ENCODE data around the gene CENPX.
A peak's percentile ranks its signal among the peaks of the same experiment; 100 is the strongest.

Gene CENPX

DNA sequence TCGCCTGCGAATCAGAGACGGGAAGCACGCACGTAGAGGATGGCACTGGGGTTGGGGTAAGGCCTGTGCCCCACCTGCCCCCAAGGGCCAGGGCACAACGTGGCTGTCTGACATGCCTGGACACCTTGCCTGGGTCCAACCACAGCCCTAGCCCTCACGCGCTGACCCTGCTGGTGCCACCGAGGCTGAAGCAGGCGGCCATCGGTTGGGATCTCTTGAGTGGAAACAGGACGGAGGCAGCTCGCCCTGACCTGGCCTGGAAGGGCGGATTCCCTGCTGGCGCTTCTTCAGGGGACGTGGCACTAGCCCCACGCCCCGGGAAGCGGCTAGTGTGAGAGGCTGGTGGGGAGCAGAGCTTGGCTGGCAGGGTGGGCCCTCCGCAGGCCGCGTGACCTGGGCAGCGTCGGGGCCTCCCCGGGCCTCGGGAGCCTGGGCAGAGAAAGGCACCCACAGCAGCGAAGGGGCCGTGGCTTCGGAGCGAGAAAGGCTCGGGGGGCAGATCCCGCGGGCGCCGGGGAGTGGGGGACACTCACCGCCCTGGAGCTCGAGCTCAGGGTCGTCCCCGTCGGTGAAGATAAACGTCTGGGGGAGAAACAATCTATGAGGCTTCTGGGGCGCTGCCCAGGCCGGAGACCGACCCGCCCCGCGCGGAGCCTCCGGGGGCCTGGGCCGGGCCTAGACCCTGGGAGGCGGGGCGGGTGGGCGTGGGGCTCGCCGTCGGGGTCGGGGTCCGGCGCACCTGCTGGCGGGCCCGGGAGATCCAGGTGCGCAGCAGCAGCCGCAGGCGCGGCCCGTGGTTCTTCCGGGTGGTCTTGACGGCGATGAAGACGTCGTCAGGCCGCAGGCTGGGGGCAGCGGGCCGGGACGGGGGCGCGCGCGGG, 28.3 kb upstream of the CENPX start:
- H4K20me1 ChIP-seq (ENCODE audit: insufficient read depth, low read length): peaks cover 7% of the 10 kb centered on the region; the same call in 1 of the 2 replicates
- H3K79me2 ChIP-seq (ENCODE audit: low read length): peaks cover 18% of the 10 kb centered on the region
- H3K27me3 ChIP-seq (ENCODE audit: low read depth, low read length): no peaks in the 10 kb centered on the region
- H3K9ac ChIP-seq (ENCODE audit: low read length): peak overlapping the region; percentile 50; the same call in 1 of the 2 replicates
- H2AFZ ChIP-seq (ENCODE audit: low read depth, low read length): no peak overlapping the region
- no peak overlapping the region for H3K27ac ChIP-seq (ENCODE audit: low read length)
- H3K36me3 ChIP-seq (replicated peaks; ENCODE audit: low read depth, low read length): peaks cover 5% of the 10 kb centered on the region
- no peaks in the 10 kb centered on the region for H3K9me3 ChIP-seq (ENCODE audit: insufficient read depth, low read length)
- H3K4me2 ChIP-seq (ENCODE audit: low read length): peak overlapping the region; percentile 88
- TF ChIP-seq EZH2phosphoT487 (IDR thresholded peaks at IDR 0.05; ENCODE audit: low read depth): no peak
- TF ChIP-seq, protein P1, sequence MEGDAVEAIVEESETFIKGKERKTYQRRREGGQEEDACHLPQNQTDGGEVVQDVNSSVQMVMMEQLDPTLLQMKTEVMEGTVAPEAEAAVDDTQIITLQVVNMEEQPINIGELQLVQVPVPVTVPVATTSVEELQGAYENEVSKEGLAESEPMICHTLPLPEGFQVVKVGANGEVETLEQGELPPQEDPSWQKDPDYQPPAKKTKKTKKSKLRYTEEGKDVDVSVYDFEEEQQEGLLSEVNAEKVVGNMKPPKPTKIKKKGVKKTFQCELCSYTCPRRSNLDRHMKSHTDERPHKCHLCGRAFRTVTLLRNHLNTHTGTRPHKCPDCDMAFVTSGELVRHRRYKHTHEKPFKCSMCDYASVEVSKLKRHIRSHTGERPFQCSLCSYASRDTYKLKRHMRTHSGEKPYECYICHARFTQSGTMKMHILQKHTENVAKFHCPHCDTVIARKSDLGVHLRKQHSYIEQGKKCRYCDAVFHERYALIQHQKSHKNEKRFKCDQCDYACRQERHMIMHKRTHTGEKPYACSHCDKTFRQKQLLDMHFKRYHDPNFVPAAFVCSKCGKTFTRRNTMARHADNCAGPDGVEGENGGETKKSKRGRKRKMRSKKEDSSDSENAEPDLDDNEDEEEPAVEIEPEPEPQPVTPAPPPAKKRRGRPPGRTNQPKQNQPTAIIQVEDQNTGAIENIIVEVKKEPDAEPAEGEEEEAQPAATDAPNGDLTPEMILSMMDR (IDR thresholded peaks at IDR 0.05; ENCODE audit: low read depth, low read length): no peak
- peak overlapping the region; percentile 100 for H3K4me3 ChIP-seq (ENCODE audit: low read length)
- H3K4me1 ChIP-seq (ENCODE audit: low read length): peaks cover 13% of the 10 kb centered on the region

DNA sequence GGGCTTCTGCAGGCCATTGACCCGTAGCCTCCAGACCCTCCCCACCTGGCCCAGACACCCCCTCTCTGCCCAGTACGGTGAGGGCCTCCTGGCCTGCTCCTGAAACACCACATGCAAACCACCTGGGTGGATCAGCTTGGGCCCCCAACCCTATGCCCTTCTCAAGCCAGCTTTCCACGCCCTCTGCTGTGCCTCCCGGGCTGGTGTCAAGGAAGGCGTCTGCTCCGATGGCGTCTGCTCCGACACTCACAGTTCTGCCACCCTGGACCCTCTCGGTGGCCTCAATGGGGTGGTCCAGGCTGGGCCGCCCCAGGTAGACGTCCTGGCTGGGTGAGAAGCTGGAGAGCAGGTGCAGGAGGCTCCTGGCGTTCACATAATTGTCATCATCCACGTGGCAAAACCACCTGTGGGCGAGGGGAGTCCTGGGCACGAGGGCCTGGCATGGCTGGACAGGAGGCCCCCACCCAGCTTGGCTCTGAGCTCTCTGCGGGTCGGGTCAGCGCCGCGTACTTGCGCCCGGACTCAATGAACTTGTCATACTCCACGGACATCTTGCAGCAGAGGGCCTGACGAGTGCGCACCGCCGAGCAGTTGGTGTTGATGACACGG, 27.6 kb upstream of the CENPX start:
- H3K9me3 ChIP-seq (ENCODE audit: insufficient read depth, low read length): no peaks in the 10 kb centered on the region
- peaks cover 13% of the 10 kb centered on the region for H3K4me1 ChIP-seq (ENCODE audit: low read length)
- peak overlapping the region; percentile 88; the same call in 1 of the 2 replicates for H3K4me2 ChIP-seq (ENCODE audit: low read length)
- no peaks in the 10 kb centered on the region for H3K27me3 ChIP-seq (ENCODE audit: low read depth, low read length)
- H3K79me2 ChIP-seq (ENCODE audit: low read length): peaks cover 18% of the 10 kb centered on the region
- H3K36me3 ChIP-seq (replicated peaks; ENCODE audit: low read depth, low read length): peaks cover 5% of the 10 kb centered on the region
- no peak overlapping the region for H3K4me3 ChIP-seq (ENCODE audit: low read length)
- H2AFZ ChIP-seq (ENCODE audit: low read depth, low read length): no peak overlapping the region
- no peak overlapping the region for H3K27ac ChIP-seq (ENCODE audit: low read length)
- no peak for TF ChIP-seq EZH2phosphoT487 (IDR thresholded peaks at IDR 0.05; ENCODE audit: low read depth)
- TF ChIP-seq, protein P1 (IDR thresholded peaks at IDR 0.05; ENCODE audit: low read depth, low read length): no peak
- no peak overlapping the region for H3K9ac ChIP-seq (ENCODE audit: low read length)
- peaks cover 7% of the 10 kb centered on the region; the same call in 1 of the 2 replicates for H4K20me1 ChIP-seq (ENCODE audit: insufficient read depth, low read length)

DNA sequence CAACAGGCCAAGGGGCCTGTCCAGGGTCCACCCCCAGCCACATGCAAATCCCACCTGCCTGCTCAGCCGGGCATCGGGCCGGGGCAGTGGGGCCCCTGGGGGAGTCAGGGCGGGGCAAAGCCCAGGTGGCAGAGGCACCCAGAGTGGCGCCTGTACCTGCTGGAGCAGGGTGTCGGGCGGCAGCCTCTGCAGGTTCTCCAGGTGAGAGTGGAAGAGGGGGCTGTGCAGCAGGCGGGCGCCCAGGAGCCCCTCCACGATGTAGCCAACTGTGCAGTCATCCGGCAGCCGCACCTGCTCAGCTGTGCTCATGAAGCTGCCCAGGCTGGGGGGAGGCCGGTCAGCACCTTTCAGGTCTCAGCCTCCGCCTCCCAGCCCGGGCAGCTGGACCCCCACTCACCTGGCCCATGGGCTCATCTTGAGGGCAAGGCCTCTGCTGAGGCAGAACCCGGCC, 26.9 kb upstream of the CENPX start:
- Histone ChIP-seq H3K27ac (ENCODE audit: low read length) (no peak overlapping the region), H3K4me1 (ENCODE audit: low read length) (peaks cover 13% of the 10 kb centered on the region), H3K36me3 (replicated peaks; ENCODE audit: low read depth, low read length) (no peaks in the 10 kb centered on the region), H3K79me2 (ENCODE audit: low read length) (peaks cover 18% of the 10 kb centered on the region), H4K20me1 (ENCODE audit: insufficient read depth, low read length) (peaks cover 7% of the 10 kb centered on the region; the same call in 1 of the 2 replicates), H3K4me2 (ENCODE audit: low read length) (no peak overlapping the region), H3K27me3 (ENCODE audit: low read depth, low read length) (no peaks in the 10 kb centered on the region), H3K4me3 (ENCODE audit: low read length) (no peak overlapping the region), H2AFZ (ENCODE audit: low read depth, low read length) (no peak overlapping the region), H3K9ac (ENCODE audit: low read length) (no peak overlapping the region), H3K9me3 (ENCODE audit: insufficient read depth, low read length) (no peaks in the 10 kb centered on the region)
- no peak for TF ChIP-seq EZH2phosphoT487 (IDR thresholded peaks at IDR 0.05; ENCODE audit: low read depth)
- TF ChIP-seq, protein P1 (IDR thresholded peaks at IDR 0.05; ENCODE audit: low read depth, low read length): no peak

GRCh38 chr17:82049106-82049505, 26.4 kb upstream of the CENPX start:
- peaks cover 7% of the 10 kb centered on the region; the same call in 1 of the 2 replicates for H4K20me1 ChIP-seq (ENCODE audit: insufficient read depth, low read length)
- no peak overlapping the region for H3K27ac ChIP-seq (ENCODE audit: low read length)
- H3K4me1 ChIP-seq (ENCODE audit: low read length): peaks cover 13% of the 10 kb centered on the region
- no peaks in the 10 kb centered on the region for H3K27me3 ChIP-seq (ENCODE audit: low read depth, low read length)
- no peak overlapping the region for H2AFZ ChIP-seq (ENCODE audit: low read depth, low read length)
- no peak overlapping the region for H3K4me3 ChIP-seq (ENCODE audit: low read length)
- no peak for TF ChIP-seq EZH2phosphoT487 (IDR thresholded peaks at IDR 0.05; ENCODE audit: low read depth)
- TF ChIP-seq, protein P1 (IDR thresholded peaks at IDR 0.05; ENCODE audit: low read depth, low read length): no peak
- H3K9ac ChIP-seq (ENCODE audit: low read length): no peak overlapping the region
- no peaks in the 10 kb centered on the region for H3K36me3 ChIP-seq (replicated peaks; ENCODE audit: low read depth, low read length)
- no peak overlapping the region for H3K4me2 ChIP-seq (ENCODE audit: low read length)
- H3K79me2 ChIP-seq (ENCODE audit: low read length): peaks cover 18% of the 10 kb centered on the region
- H3K9me3 ChIP-seq (ENCODE audit: insufficient read depth, low read length): no peaks in the 10 kb centered on the region

Measured in OCI-LY3 (cell line).